NAMALWA (cell line): ENCODE data around the gene HDAC8.
"Not testable (repeated sequence)": the region's sequence is repeated elsewhere in the genome, so short reads cannot be mapped to it uniquely, and the experiment has no call there.

Experiments
- DNase-seq: peaks from one replicate; pipeline ENCODE4 v3.0.0-alpha.2; 2015; ENCODE audit warnings: low spot score

HDAC8 gene

GRCh38 chrX:72372735-72373134 is 199.9 kb downstream of the HDAC8 start:
- no peak for DNase-seq

- DNase-seq: no peak
These were observed 201.2 kb downstream of the HDAC8 start for GRCh38 chrX:72371405-72371804.

- no peak for DNase-seq
These were observed 203.8 kb downstream of the HDAC8 start for GRCh38 chrX:72368796-72369195.

- no peak for DNase-seq
These were observed 205.1 kb downstream of the HDAC8 start for GRCh38 chrX:72367516-72367915.

- DNase-seq: no peak
These were observed 205.8 kb downstream of the HDAC8 start for GRCh38 chrX:72366701-72367454.

- DNase-seq: no peak
These were observed 206.5 kb downstream of the HDAC8 start for GRCh38 chrX:72366178-72366577.

GRCh38 chrX:72365126-72365525 is 207.5 kb downstream of the HDAC8 start:
- DNase-seq: no peak

- DNase-seq: no peak
These were observed 212.3 kb downstream of the HDAC8 start for GRCh38 chrX:72360326-72360725.

- DNase-seq: no peak
These were observed 214.3 kb downstream of the HDAC8 start for GRCh38 chrX:72358313-72358712.

GRCh38 chrX:72352786-72353185 is 219.9 kb downstream of the HDAC8 start:
- DNase-seq: no peak

- DNase-seq: no peak
These were observed 220.9 kb downstream of the HDAC8 start for GRCh38 chrX:72351606-72352334.

- no peak for DNase-seq
These were observed 223.5 kb downstream of the HDAC8 start for GRCh38 chrX:72349190-72349589.

- no peak for DNase-seq
These were observed 224.2 kb downstream of the HDAC8 start for GRCh38 chrX:72348247-72348979.

- no peak for DNase-seq
These were observed 225.3 kb downstream of the HDAC8 start for GRCh38 chrX:72347366-72347765.

- no peak for DNase-seq
These were observed 226.2 kb downstream of the HDAC8 start for GRCh38 chrX:72346302-72346949.

GRCh38 chrX:72340626-72341025 is 232.0 kb downstream of the HDAC8 start:
- no peak for DNase-seq

- DNase-seq: no peak
These were observed 232.6 kb downstream of the HDAC8 start for GRCh38 chrX:72340041-72340440.

- DNase-seq: no peak
These were observed 242.5 kb downstream of the HDAC8 start for GRCh38 chrX:72330131-72330530.

GRCh38 chrX:72326605-72327300 is 245.9 kb downstream of the HDAC8 start:
- no peak for DNase-seq

GRCh38 chrX:72319651-72320050 is 253.0 kb downstream of the HDAC8 start:
- not testable (repeated sequence) for DNase-seq

- DNase-seq: no peak
These were observed 255.5 kb downstream of the HDAC8 start for GRCh38 chrX:72317139-72317538.
